GM19035 (cell line): ENCODE measurements around the gene AFF1.

Experiments used
- ATAC-seq: cut with Tn5 transposase; IDR thresholded peaks from one replicate; pipeline ENCODE4 v1.9.1; 2021; ENCODE audit not compliant: unreplicated experiment

Gene AFF1

GRCh38 chr4:87103086-87103485 is 168.3 kb downstream of the AFF1 start:
- no peak for ATAC-seq

- ATAC-seq: no peak
Observed at GRCh38 chr4:87103691-87104187, 168.9 kb downstream of the AFF1 start.

- ATAC-seq: no peak
Observed at GRCh38 chr4:87105101-87105845, 170.5 kb downstream of the AFF1 start.

GRCh38 chr4:87108142-87108546 is 173.3 kb downstream of the AFF1 start:
- no peak for ATAC-seq

GRCh38 chr4:87109121-87109520 is 174.3 kb downstream of the AFF1 start:
- no peak for ATAC-seq

GRCh38 chr4:87109945-87110344 is 175.1 kb downstream of the AFF1 start:
- no peak for ATAC-seq

- no peak for ATAC-seq
Observed at GRCh38 chr4:87112063-87112462, 177.3 kb downstream of the AFF1 start.

GRCh38 chr4:87114245-87115062 is 179.6 kb downstream of the AFF1 start:
- no peak for ATAC-seq

- ATAC-seq: no peak
Observed at GRCh38 chr4:87116231-87116630, 181.4 kb downstream of the AFF1 start.

- ATAC-seq: no peak
Observed at GRCh38 chr4:87117051-87117731, 182.4 kb downstream of the AFF1 start.

- no peak for ATAC-seq
Observed at GRCh38 chr4:87117732-87118075, 182.9 kb downstream of the AFF1 start.

GRCh38 chr4:87118421-87118820 is 183.6 kb downstream of the AFF1 start:
- ATAC-seq: no peak

GRCh38 chr4:87118826-87119225 is 184.0 kb downstream of the AFF1 start:
- ATAC-seq: no peak

- no peak for ATAC-seq
Observed at GRCh38 chr4:87120010-87120409, 185.2 kb downstream of the AFF1 start.

GRCh38 chr4:87120411-87121162 is 185.8 kb downstream of the AFF1 start:
- no peak for ATAC-seq

GRCh38 chr4:87121341-87122065 is 186.7 kb downstream of the AFF1 start:
- ATAC-seq: no peak

- ATAC-seq: no peak
Observed at GRCh38 chr4:87122252-87122651, 187.4 kb downstream of the AFF1 start.

- ATAC-seq: no peak
Observed at GRCh38 chr4:87126056-87126455, 191.2 kb downstream of the AFF1 start.

GRCh38 chr4:87128006-87128705 is 193.3 kb downstream of the AFF1 start:
- ATAC-seq: no peak

GRCh38 chr4:87129681-87130080 is 194.9 kb downstream of the AFF1 start:
- ATAC-seq: no peak
